ENCODE measurements around the gene DTX3.

GRCh38 chr12:57632958-57633840, 28.6 kb downstream of the DTX3 start, which contains the start of gene B4GALNT1:
- peak; percentile 44 to 82 (median 76) for TF ChIP-seq CTCF (IDR thresholded peaks at IDR 0.05)
- TF ChIP-seq POLR2A (IDR thresholded peaks at IDR 0.05) = no peak
